Lung (tissue), 12 donors: ENCODE data around the gene TMEM266. TPM values are rescaled to one million over a fixed set of nuclear protein-coding genes. Genes with fewer than 3 reads are reported as not detected.

Source experiments
- ATAC-seq: fragments of 200-7000 bp; cut with Tn5 transposase; one replicate; pipeline ENCODE4 v1.9.1; 2020; ENCODE audit warnings: moderate number of reproducible peaks; ENCODE audit not compliant: insufficient read depth, low FRiP score
- DNase-seq, 3 donors: peaks; one replicate each; pipeline ENCODE4 v3.0.0-alpha.2; 2013 to 2017
- H3K27ac ChIP-seq, 2 donors: one replicate each; pipeline ENCODE4 v1.5.1; 2013; ENCODE audit warnings: mild to moderate bottlenecking in 2 of 2, moderate library complexity in 2 of 2, control low read depth in 1 of 2, inconsistent platforms in 1 of 2, low read depth in 1 of 2, low read length in 1 of 2
- H3K27me3 ChIP-seq, 3 donors: one replicate each; pipeline ENCODE4 v1.5.1; 2013; ENCODE audit warnings: low read length in 2 of 3; ENCODE audit not compliant: control insufficient read depth in 3 of 3, insufficient read depth in 3 of 3
- H3K36me3 ChIP-seq, 4 donors: one replicate each; pipeline ENCODE4 v1.5.1; 2013; ENCODE audit warnings: low read length in 4 of 4, mild to moderate bottlenecking in 1 of 4, moderate library complexity in 1 of 4; ENCODE audit not compliant: control insufficient read depth in 4 of 4, insufficient read depth in 4 of 4
- H3K4me1 ChIP-seq, 5 donors: one replicate each; pipeline ENCODE4 v1.5.1; 2013; ENCODE audit warnings: low read length in 5 of 5, mild to moderate bottlenecking in 2 of 5, moderate library complexity in 1 of 5; ENCODE audit not compliant: control insufficient read depth in 5 of 5, insufficient read depth in 5 of 5
- H3K4me3 ChIP-seq: one replicate; pipeline ENCODE4 v1.5.1; 2013; ENCODE audit warnings: mild to moderate bottlenecking, control low read depth, moderate library complexity
- H3K9ac ChIP-seq, 2 donors: one replicate each; pipeline ENCODE4 v1.5.1; 2013; ENCODE audit warnings: low read length in 2 of 2, control low read depth in 1 of 2; ENCODE audit not compliant: insufficient read depth in 1 of 2
- H3K9me3 ChIP-seq, 4 donors: one replicate each; pipeline ENCODE4 v1.5.1; 2013; ENCODE audit warnings: low read length in 3 of 4, mild to moderate bottlenecking in 1 of 4, moderate library complexity in 1 of 4; ENCODE audit not compliant: control insufficient read depth in 4 of 4, insufficient read depth in 3 of 4
- CTCF ChIP-seq: IDR thresholded peaks from 2 replicates; pipeline ENCODE4 v1.5.1; 2012; ENCODE audit warnings: mild to moderate bottlenecking; ENCODE audit errors: control extremely low read depth, extremely low read depth
- WGBS, 2 donors: extraction: QIAGEN DNeasy Blood & Tissue Kit; methylation state at CpG; one replicate each; pipeline ENCODE4 v1.1.7; 2013; 5-methylcytosine and 5-hydroxymethylcytosine counted together
- polyA plus RNA-seq, 2 donors: library from polyadenylated mRNA; stranded (reverse); fragments of 200-250 nt; gene quantifications; one replicate each; pipeline ENCODE4 v1.2.1, GENCODE V29; 2013
- total RNA-seq, 2 donors: library from RNA; depleted of rRNA in 1 of 2; stranded (reverse); fragments of >200 nt in 1 of 2; gene quantifications; one replicate each; pipeline ENCODE4 v1.2.1, GENCODE V29; 2014 to 2021
- donor health status: control.
- donor health status: control.
- donor health status: Bipolar disorder and iron deficiency.
- donor health status: healthy.
- donor health status: DM: yes; HTN: yes; CAD: no.

TMEM266 gene
- total and polyA plus RNA-seq, 4 donors = 1.1 to 4.4 (median 1.5) TPM

DNA sequence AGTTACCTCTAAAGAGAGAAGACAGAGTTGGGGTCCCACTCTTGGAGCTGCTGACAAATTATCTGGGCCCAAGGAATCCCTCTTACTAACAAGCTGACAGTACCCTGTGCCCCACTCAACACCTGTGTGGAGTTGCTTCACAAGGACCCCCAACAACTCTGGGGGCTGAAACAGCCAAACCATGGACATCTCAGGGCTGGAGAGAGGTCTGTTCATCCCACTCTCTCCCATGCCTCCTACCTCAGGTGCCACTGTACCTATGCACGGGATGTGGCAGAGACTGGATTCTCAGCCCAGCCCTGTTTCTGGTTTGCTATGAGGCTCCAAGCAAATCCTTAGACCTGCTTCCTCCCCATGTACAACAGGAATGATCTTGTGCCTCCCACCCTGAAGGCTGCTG is 149.7 kb downstream of the TMEM266 start:
- H3K27me3 ChIP-seq = no peaks in the 10 kb centered on the region
- no peak overlapping the region for H3K27ac ChIP-seq
- 91 to 95% methylated on average over 1 of the region's 1 CpG for WGBS, 2 donors
- H3K4me3 ChIP-seq = no peak overlapping the region
- H3K4me1 ChIP-seq = peaks cover 0 to 7% (median 0%) of the 10 kb centered on the region in 5 donors
- no peak for TF ChIP-seq CTCF
- DNase-seq = no peak
- H3K9me3 ChIP-seq = no peaks in the 10 kb centered on the region
- peaks cover 9 to 38% (median 14%) of the 10 kb centered on the region in 4 donors for H3K36me3 ChIP-seq
- no peak overlapping the region for H3K9ac ChIP-seq
- ATAC-seq = no peak

- Histone ChIP-seq H3K4me3 (no peak overlapping the region), H3K4me1 (peaks cover 0 to 7% (median 0%) of the 10 kb centered on the region in 5 donors), H3K9ac (no peak overlapping the region), H3K9me3 (no peaks in the 10 kb centered on the region), H3K27ac (no peak overlapping the region), H3K36me3 (peaks cover 9 to 41% (median 18%) of the 10 kb centered on the region in 4 donors), H3K27me3 (no peaks in the 10 kb centered on the region)
- ATAC-seq = no peak
- no peak for DNase-seq
- TF ChIP-seq CTCF = no peak
- WGBS, 2 donors = 83 to 84% methylated on average over 3 of the region's 3 CpGs
Measured at GRCh38 chr15:76209942-76210341, 150.2 kb downstream of the TMEM266 start.

- H3K9ac ChIP-seq = no peak overlapping the region
- H3K9me3 ChIP-seq = no peaks in the 10 kb centered on the region
- peaks cover 7 to 25% (median 21%) of the 10 kb centered on the region in 4 donors for H3K36me3 ChIP-seq
- no peak overlapping the region for H3K27ac ChIP-seq
- no peaks in the 10 kb centered on the region for H3K27me3 ChIP-seq
- no peak for TF ChIP-seq CTCF
- peak in 2 of 3 donors; percentile 36 to 53 for DNase-seq
- H3K4me3 ChIP-seq = no peak overlapping the region
- no peak for ATAC-seq
- peaks cover 0 to 12% (median 2%) of the 10 kb centered on the region in 5 donors for H3K4me1 ChIP-seq
- WGBS, 2 donors = 84 to 90% methylated on average over 1 of the region's 1 CpG
Measured at GRCh38 chr15:76215634-76216033, 155.8 kb downstream of the TMEM266 start.
